HG03469 (cell line): Measurements from ENCODE around the gene SCUBE1.

Experiments used
- ATAC-seq: cut with Tn5 transposase; IDR thresholded peaks from one replicate; pipeline ENCODE4 v1.9.1; 2021; ENCODE audit warnings: mild to moderate bottlenecking, moderate library complexity, moderate number of reproducible peaks; ENCODE audit not compliant: unreplicated experiment

SCUBE1 gene

DNA sequence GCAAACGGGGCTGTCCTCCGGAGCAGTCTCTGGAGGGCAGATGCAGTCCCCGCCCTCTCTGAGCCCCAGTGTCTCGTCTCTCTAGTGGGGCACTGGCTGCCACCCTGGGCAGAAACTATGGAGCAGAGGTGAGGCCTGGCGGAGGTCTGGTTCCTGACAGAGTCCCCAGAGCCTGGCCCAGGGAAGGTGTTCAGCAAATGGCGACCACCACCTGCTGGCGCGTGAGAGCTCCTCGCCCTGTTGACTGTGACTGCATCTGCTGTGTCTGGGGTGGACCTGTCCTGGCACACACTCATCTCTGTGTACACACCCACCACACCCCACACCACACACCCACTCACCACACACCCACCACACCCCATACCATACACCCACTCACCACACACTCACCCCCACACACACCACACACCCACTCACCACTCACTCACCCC lies 137.9 kb downstream of the SCUBE1 start:
- no peak for ATAC-seq

DNA sequence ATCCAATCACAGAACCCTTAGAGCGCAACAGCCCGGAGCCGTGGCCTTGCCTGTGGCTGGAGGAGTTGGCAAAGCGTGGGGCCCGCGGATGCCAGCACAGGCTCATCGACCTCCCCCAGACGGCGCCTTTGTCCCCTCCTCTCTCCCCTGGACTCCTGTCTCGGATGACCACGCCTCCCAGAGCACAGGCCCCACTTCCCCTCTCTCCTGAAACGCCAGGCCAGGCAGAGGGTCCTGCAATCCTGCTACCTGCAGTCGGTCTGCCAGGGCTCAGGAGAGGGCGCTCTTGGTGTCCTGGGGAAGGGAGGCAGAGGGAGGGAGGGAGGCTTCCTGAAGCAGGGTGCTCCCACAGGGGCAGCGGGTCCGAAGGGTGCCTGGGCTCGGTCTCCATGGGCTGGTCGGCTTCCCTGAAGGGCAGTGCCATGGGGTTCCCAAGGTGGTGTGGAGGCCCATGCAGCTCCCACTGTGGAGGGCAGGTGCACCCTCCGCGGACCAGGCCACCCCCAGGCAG lies 139.6 kb downstream of the SCUBE1 start:
- no peak for ATAC-seq

DNA sequence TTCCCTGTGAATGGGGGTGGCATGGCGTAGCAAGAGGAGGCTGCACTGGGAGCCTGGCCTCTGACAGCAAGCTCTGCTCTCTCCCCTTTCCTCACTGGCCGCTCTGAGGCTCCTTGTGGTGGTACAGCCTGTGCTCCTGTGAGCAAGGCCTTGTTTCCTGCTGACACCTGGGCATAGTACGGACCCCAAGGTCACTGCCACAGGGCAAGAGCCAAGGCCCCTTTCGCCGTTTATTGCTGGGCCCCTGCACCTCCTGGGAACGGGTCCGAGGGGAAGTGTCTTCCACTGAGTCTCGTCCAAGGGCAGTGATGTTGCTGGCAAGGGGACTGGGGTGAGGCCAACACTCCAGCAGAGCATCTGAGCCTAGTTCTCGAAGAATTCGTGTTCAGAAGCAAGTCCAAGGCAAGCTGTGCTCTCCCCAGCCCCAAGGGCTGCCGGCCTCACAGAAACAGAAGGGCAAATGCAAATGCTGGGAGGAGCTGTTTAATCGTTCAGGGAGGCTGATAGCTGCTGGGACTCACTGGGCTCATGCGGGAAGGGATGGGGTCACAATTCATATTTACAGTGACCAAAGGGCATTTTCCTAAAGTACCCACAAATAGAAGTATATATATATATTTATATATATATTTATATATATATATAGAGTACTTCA lies 140.3 kb downstream of the SCUBE1 start:
- no peak for ATAC-seq

DNA sequence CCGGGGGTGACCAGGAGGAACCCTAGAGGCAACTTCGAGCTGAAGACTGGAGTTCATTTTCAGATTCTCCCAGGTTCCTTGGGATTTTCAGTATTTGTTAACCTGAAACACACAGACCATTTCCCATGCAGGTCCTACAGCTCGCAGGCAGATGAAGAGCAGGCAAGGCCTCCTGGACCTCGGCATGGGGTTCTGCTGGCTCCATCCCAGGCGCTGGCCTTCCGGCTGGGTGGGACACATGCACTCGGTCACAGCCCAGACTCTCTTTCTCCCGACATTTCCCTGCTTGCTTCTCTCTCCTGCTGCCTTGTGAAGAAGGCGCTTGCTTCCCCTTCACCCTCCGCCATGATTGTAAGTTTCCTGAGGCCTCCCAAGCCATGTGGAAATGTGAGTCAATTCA lies 140.8 kb downstream of the SCUBE1 start:
- ATAC-seq, result no peak

DNA sequence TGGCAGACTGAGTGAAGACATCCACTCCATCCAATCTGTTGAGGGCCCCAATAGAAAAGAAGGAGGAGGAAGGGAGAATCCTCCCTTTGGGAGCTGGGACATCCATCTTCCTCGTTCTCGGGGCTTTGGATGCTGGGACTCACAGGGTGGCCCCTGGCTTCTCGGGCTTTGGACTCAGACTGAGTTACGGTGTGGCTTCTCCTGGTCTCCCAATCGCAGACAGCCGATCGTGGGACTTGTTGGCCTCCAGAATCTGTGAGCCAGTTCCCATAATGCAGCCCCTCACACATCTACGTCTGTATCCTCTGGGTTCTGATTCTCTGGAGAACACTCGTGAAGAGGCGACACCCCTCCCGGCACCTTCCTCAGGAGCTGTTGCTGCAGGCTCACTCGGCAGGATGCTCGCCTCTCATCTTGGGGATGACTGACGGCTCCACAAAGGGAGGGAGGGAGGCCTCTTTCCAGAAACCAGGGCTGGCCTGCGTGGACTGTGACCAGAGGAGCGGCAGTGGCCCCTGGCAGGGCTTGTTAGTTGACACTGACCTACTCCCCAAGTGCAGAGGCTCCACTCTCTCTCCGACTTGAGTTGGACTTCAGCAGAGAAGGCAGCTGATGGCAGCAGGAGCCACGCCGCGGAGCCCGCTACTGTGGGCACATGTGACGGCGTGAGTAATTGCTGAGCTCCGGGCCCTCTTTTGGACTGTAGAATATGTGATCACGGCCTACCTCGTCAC lies 141.5 kb downstream of the SCUBE1 start:
- no peak for ATAC-seq

DNA sequence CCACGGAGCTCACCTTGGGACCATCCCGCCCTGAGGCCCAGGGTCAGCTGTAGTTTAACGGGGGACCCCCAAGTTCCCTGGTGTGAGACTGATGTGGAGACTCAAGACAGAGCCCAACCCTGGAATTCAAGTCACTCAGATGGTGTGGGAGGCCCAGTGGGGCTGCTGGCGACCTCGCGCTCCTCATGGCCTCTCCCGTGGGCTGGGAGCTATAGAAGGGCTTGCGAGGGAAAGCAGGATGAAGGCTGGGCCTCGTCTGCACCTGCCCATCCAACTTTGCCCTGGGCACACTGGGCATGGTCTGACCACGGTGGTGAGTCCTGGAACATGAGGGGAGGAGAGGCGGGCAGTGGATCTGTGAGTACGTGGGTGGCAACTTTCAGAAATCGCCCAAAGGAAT lies 142.6 kb downstream of the SCUBE1 start:
- ATAC-seq, result no peak

DNA sequence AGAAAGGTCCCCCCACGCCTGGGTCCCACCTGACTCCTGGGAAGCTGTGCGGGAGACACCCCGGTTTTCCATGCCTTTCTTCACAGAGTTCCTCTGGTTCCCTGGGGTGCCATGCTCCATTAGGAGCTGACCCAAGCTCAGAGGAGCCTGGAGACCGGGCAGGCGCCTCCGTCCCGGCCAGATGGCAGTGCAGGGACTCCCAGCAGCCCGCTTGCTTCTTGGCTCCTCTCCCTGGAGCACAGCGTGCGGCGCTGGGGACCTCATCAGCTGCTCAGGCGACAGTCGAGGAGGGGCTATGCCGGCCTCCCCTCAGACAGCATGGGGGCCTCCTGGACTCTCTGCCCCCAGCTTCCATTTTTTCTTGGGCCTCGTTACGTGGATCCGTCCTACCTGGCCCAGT lies 143.1 kb downstream of the SCUBE1 start:
- no peak for ATAC-seq

DNA sequence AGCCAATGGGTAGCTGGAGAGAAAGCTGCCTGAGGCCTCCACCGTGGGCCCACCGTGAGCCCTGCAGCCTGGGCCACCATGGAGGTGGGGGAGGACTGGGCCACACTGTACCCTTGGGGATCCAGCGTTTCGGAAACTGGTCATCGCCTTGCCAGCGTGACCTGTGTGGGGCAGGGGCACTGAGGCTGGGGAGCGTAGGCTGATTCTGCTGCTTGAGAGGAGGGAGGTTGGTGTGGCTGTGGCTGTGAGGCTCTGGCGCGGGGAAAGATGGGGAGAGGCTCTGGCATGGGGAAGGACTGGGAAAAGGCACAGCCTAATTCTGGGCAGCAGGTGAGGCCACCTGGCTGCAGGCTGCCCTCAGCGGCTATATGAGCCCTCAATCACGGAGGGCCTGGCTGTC lies 143.6 kb downstream of the SCUBE1 start:
- no peak for ATAC-seq

DNA sequence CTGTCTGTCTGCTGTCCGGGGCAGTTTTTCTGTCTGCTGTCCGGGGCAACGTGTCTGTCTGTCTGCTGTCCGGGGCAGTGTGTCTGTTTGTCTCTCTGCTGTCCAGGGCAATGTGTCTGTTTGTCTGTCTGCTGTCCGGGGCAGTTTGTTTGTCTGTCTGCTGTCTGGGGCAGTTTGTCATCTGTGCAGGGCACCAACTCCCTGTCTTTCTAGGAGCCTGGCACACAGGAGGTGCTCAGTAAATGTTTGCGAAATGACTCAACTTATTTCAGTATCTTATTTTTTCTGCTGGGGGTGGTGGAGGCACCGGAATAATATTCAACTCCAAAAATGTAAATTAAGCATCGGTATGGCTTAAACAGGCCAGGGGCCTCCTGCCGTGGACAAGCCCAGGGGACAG lies 144.2 kb downstream of the SCUBE1 start:
- no peak for ATAC-seq

DNA sequence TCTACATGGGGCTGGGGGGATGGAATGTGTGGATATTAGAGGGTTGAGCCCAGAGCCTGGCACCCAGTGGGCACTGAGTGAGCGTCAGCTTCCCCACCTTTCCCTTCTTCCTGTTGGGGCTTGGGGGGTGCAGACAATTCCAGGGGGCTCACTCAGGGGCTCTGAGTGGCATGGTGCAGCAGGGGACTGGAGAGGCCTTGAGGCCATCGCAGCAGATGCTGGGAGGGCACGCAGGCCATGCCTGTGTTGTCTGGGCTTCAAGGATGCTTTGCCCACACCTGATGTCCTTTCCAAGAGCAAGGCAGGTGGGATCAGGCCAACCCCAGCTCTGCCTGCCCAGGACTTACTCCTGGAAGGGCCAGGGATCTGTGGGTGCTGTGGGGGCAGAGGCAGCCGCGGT lies 145.0 kb downstream of the SCUBE1 start:
- no peak for ATAC-seq

DNA sequence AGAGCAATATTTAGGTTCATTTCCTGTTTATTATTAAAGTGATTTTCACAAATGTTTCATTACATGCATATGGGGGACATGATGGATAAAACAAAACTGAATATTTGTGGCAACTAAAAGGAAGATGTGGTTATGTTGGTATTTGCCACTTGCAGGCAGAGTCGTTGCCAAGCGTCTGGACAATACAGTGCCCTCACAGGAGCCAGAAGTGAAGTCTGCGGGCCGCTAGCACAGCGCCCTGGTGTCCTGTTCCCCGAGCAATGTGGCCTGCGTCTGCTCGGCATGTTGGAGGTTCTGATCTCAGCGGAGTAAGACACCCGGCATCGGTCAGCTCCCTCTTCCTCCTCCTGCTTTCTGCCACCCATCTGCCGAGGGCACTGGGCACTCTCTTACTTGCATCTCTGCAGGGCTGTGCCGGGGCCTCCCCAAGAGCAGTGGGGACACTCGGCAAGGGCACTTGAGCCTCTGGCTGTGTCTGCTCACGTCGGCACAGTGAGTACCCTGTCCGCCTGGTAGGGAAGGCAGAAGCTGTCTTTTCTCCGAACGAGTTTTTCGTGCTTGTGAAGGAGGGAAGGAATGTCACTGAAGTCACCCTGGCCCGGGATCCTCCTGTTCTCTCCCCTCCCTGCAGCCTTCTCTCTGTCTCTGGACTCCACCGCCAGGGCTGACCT lies 145.8 kb downstream of the SCUBE1 start:
- no peak for ATAC-seq

DNA sequence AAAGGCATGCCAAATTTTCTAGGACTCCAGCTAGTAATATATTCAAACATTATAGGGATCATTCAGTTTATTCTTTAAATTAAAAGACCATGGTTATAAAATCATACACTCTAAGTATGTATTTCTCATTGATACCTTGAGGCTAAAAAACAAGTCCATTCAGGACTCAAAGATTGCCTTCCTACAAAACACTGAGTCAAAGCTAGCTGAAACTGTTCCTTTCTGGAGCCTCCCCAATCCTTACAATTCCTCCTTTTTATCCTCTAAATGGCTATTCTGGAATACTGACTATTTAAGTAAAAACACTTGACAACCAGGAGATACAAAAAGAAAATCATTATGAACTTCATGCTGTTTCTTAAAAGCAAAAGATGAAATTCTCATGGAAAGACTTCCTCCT lies 151.3 kb downstream of the SCUBE1 start:
- no peak for ATAC-seq

DNA sequence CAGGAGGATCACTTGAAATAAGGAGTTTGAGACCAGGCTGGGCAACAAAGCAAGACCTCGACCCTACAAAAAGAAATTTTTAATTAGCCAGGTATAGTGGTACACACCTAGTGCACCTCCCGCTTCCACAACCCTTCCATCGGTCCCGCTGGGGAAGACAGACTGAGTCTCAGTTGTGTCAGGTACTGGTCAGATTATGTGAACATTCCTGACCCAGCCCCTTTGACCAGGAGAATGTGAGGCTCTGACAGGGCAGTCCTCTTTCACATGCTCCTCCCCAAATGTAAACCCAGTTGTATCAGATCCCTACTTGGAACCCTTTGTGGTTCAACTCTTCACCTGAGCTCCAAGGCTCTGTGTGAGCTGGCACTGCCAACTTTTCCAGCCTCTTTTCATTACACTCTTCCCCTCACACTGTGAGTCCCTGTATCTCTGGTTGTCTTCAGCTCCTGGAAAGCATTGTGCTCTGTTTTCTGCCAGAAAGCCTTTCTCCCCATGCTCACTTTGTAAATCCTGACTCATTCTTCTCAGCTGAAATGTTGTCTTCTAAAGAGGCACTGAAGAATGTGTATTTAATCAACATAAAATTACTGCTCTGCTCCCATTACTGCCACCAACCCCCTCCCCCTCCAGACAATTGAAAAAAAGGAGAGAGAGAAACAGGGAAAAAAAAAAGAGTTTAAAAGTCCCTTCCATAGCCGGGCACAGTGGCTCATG lies 154.2 kb downstream of the SCUBE1 start:
- ATAC-seq, result no peak

DNA sequence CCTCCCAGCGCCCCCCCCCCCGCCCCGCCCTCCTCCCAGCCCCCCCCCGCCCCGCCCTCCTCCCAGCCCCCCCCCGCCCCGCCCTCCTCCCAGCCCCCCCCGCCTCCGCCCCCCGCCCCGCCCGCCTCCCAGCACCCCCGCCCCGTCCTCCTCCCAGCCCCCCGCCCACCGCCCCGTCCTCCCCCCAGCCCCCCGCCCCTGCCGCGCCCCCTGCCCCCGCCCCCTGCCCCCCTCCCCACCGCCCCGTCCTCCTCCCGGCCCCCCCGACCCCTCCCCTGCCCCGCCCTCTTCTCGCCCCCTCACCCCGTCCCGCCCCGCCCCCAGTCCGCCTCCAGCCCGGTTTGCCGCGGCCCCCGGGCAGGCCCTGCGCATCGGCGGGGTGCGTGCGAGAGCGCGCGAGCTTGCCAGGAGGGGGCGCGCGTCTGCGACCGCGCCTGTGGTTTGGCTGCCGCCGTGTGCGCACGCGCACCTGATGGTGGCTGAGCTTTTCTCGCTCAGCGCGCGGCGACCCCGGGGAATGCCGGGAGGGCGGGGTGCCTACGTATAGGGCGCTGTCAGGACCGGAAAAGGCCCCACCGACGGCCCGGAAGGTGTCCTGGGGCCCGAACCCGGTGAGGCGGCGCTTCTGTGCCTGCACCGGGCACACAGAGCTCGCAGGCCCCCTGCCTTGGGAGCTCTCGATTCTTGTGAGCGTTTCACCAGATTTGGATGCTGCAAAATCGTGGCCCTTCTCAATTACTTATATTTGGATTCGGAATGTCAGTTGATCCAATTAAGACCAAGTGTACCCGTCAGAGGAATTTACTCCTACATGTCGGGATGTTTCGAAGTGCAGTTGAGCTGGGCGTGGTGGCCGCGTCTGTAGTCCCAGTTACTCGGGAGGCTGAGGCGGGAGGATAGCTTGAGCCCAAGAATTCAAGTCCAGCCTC lies 155.7 kb downstream of the SCUBE1 start:
- peak; percentile 66 for ATAC-seq

DNA sequence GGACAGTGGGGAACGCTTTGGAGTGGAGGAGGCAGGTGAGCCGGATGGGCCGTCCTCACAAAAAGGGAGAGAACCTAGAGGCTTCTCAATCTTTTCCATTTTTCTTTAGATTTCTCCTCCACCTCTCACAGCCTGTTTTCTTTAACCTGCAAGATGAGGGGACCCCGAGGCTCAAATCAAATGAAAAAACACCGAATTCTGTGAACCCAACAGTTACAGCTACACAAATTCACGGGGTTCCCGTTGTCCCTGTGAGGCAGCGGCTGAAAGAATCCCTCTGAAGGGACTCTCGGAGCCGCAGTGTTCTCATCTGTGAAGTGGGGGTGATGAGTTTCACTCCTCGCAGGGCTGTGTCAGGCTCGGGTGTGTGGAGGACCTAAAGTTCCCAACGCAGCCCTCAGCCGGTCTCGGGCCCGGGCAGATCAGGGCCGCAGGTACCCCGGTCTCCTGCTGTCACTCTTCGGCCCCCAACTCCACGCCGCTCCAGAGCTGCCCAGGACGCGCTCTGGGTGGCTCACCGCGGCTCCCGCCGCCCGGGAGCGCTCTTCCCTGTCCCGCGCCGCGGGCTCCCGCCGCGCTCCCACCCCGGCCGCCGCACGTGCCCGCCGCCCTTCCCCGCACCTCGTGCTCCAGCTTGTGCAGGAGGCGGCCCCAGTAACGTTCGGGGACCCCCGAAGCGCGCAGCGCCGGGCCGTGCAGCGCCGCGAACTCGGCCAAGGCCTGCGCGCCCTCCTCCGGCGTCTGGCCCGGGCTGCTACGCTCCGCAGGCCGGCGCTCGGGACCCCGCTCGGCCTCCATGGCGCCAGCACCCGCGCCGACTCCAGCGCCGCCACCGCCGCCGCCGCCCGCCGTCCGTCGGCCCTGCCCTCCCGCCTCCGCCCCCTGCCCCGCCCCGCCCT lies 156.7 kb downstream of the SCUBE1 start, which contains the start of gene TTLL12:
Gene TTLL12, minus strand, starts transcription at position 863 of the 899 bp plus-strand sequence. Its CDS starts 65 bp downstream, at position 798.
- ATAC-seq, result no peak

DNA sequence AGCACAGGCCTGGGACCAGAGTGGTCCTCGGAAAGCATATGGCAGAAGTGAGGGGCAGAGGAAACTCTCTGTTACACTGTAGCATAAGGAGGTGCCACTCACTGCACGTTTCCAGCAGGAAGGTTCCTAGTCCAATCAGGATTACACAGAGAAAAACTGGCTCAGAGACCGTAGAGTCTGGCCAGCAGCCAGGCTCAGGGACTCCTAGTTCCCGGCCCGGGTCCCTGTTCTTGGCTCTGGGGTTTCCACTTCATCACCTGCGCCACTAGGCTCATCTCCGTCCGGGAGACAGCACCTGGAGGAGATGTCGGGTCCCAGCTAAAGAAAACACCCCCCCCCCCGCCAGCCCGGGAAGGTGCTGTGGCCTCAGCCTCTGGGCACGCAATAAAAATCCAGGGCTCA lies 157.3 kb downstream of the SCUBE1 start:
- no peak for ATAC-seq

DNA sequence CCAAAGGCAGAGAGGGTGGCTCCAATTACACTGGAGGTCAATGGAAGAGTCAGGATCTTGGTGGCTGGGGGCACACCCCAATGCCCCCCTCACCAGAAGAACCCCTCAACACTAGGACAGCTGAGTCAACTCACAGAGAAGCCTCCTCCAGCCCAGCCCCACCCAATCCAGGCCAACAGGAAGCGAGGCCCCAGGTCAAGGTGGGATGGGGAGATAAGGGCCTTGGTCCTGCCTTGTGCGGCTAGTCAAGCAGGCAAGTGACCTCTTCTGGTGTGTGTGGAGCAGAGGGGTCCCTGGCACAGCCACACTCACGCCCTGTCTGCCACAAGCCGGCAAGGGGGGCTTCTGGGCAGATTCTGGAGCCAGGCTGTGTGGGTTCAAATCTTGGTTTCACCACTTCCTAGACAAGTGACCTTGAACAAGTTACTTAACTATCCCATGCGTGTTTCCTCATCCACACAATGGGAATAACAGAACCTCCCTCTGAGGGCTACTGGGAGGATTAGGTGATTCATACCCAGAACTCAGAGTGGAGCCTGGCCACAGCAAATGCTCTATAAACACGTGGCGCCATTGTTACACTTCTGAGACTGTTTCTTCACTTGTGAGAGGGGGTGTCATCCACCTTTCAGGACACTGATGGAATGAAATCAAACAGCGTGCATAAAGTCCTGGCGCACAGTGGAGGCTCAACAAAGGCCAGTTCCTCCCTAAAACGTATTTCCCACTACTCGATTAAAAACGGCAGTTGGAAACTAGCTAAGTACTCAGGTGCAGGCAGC lies 159.5 kb downstream of the SCUBE1 start:
- no peak for ATAC-seq

DNA sequence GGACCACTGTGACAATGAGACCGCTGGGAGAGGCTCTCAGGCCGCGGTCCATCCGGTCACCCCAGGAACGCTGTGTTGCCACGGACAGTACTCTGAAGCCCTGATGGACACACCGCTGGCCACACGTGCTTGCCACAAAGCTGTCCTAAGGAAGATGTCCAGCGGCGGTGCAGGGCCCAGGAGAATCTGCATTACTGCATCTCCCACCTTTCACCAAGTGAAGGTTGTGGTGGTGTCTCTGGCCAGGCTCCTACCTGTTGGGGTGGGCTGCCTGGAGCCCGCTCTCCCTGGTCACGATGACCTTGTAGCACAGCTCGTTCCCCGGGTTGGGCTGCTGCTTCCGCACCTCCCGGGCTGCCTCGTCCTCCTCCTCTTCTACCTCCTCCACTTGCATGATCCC lies 160.4 kb downstream of the SCUBE1 start:
- ATAC-seq, result no peak
